ENCODE measurements around the gene C2orf69. TPM values are rescaled to one million over a fixed set of nuclear protein-coding genes. Genes with fewer than 3 reads are reported as not detected.

The C2orf69 gene
- 8.0 TPM for total RNA-seq
- long read RNA-seq, transcript C2orf69-201 (2 exons, 3,728 nt): major isoform, 39 of 40 reads
- long read RNA-seq, partial matches to known transcripts: 0 of 40 reads
- long read RNA-seq, other reads (novel, unspliced or antisense): 1 of 40 reads

DNA sequence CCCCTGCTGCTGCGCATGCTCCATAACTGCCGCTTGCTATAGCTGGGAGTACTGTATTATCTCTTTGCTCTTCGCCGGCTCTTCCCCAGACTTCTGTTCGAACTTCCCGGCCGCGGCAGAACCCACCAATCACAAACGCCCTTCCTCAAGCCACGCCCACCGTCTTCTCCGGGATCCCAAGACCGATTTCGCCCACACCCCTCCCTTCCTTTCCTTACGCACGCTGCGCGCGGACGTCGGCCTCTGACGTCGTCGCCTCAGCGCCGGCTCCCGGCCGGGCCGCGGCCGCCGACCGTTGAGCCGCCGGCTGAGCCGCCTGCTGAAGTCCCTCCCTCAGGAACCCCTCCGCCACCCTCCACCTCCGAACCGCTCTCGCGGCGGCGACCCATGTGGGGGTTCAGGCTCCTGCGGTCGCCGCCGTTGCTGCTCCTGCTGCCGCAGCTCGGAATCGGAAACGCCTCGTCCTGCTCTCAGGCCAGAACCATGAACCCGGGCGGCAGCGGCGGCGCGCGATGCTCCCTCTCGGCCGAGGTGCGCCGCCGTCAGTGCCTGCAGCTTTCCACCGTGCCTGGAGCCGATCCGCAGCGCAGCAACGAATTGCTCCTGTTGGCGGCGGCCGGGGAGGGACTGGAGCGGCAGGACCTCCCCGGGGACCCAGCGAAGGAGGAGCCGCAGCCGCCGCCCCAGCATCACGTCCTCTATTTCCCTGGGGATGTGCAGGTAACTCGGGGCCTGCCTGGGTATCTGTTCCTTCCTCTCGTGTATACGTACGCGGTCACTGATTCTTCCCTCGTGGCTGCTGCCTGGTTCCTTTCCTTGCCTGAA, at the start of gene C2orf69:
Gene C2orf69 (plus strand): TSS at position 242 of the 825 bp plus-strand sequence. CDS start 146 bp downstream, at position 388.
- intact Hi-C loops (cut with micrococcal nuclease): no loop called here
- no peaks in the 10 kb centered on the region for H3K27me3 ChIP-seq (ENCODE audit: low read depth)
- H3K4me1 ChIP-seq: peaks cover 36% of the 10 kb centered on the region
- peaks cover 5% of the 10 kb centered on the region for H3K36me3 ChIP-seq
- H3K4me3 ChIP-seq: peak within 1 kb of the TSS; percentile 81
- TF ChIP-seq, protein P1, sequence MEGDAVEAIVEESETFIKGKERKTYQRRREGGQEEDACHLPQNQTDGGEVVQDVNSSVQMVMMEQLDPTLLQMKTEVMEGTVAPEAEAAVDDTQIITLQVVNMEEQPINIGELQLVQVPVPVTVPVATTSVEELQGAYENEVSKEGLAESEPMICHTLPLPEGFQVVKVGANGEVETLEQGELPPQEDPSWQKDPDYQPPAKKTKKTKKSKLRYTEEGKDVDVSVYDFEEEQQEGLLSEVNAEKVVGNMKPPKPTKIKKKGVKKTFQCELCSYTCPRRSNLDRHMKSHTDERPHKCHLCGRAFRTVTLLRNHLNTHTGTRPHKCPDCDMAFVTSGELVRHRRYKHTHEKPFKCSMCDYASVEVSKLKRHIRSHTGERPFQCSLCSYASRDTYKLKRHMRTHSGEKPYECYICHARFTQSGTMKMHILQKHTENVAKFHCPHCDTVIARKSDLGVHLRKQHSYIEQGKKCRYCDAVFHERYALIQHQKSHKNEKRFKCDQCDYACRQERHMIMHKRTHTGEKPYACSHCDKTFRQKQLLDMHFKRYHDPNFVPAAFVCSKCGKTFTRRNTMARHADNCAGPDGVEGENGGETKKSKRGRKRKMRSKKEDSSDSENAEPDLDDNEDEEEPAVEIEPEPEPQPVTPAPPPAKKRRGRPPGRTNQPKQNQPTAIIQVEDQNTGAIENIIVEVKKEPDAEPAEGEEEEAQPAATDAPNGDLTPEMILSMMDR (IDR thresholded peaks at IDR 0.05; ENCODE audit: borderline replicate concordance): no peak
- H3K9me3 ChIP-seq (replicated peaks): no peaks in the 10 kb centered on the region
- DNase-seq: peak; percentile 96
- H3K27ac ChIP-seq (replicated peaks): peak within 1 kb of the TSS; percentile 97

DNA sequence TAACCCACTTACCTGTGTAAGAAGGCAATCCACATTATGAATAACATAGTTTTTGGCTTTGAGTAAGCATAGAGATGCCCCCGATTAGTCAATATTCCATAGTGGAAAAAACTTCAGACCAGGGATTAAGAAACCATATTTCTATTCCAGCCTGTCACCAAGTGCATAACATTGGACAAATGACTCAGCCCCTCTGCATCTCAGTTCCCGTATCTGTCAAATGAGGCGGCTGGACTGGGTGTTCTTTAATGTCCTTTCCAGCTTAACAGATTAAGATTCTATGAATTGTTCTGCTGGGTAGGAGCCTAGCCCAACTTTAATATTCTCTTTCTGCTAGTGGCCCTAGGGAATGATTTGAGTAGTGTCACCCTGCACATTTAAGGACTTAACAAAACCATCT, 48.3 kb upstream of the C2orf69 start:
- no peaks in the 10 kb centered on the region for H3K9me3 ChIP-seq (replicated peaks)
- no peak for DNase-seq
- no peak overlapping the region for H3K4me3 ChIP-seq
- no peaks in the 10 kb centered on the region for H3K4me1 ChIP-seq
- intact Hi-C loops (cut with micrococcal nuclease): no loop called here
- H3K36me3 ChIP-seq: no peaks in the 10 kb centered on the region
- TF ChIP-seq, protein P1 (IDR thresholded peaks at IDR 0.05; ENCODE audit: borderline replicate concordance): no peak
- H3K27me3 ChIP-seq (ENCODE audit: low read depth): peaks cover 12% of the 10 kb centered on the region
- H3K27ac ChIP-seq (replicated peaks): no peak overlapping the region

GRCh38 chr2:199865905-199866304, 45.2 kb upstream of the C2orf69 start:
- Histone ChIP-seq H3K4me1 (no peaks in the 10 kb centered on the region), H3K36me3 (no peaks in the 10 kb centered on the region), H3K4me3 (no peak overlapping the region), H3K9me3 (replicated peaks) (no peaks in the 10 kb centered on the region), H3K27me3 (ENCODE audit: low read depth) (no peaks in the 10 kb centered on the region), H3K27ac (replicated peaks) (no peak overlapping the region)
- no peak for DNase-seq
- intact Hi-C loops (cut with micrococcal nuclease): no loop called here
- TF ChIP-seq, protein P1 (IDR thresholded peaks at IDR 0.05; ENCODE audit: borderline replicate concordance): no peak

GRCh38 chr2:199868431-199869226, 42.5 kb upstream of the C2orf69 start:
- Histone ChIP-seq H3K27me3 (ENCODE audit: low read depth) (no peaks in the 10 kb centered on the region), H3K4me1 (no peaks in the 10 kb centered on the region), H3K4me3 (no peak overlapping the region), H3K9me3 (replicated peaks) (no peaks in the 10 kb centered on the region), H3K27ac (replicated peaks) (no peak overlapping the region), H3K36me3 (no peaks in the 10 kb centered on the region)
- TF ChIP-seq, protein P1 (IDR thresholded peaks at IDR 0.05; ENCODE audit: borderline replicate concordance): no peak
- intact Hi-C loops (cut with micrococcal nuclease): no loop called here
- DNase-seq: no peak

GRCh38 chr2:199869227-199869541, 41.9 kb upstream of the C2orf69 start:
- no peaks in the 10 kb centered on the region for H3K4me1 ChIP-seq
- DNase-seq: no peak
- intact Hi-C loops (cut with micrococcal nuclease): no loop called here
- no peaks in the 10 kb centered on the region for H3K27me3 ChIP-seq (ENCODE audit: low read depth)
- H3K4me3 ChIP-seq: no peak overlapping the region
- TF ChIP-seq, protein P1 (IDR thresholded peaks at IDR 0.05; ENCODE audit: borderline replicate concordance): no peak
- no peak overlapping the region for H3K27ac ChIP-seq (replicated peaks)
- no peaks in the 10 kb centered on the region for H3K36me3 ChIP-seq
- peaks cover 3% of the 10 kb centered on the region for H3K9me3 ChIP-seq (replicated peaks)

Data from left ventricle myocardium inferior (tissue), 1 donor.